ENCODE results near the gene CALCB. TPM values are rescaled to one million over a fixed set of nuclear protein-coding genes. Genes with fewer than 3 reads are reported as not detected.
A peak's percentile ranks its signal among the peaks of the same experiment; 100 is the strongest.

The CALCB gene
- total RNA-seq, 1 donor from 2014 or later = not detected

GRCh38 chr11:15109602-15110001, 36.2 kb downstream of the CALCB start:
- Mint-ChIP-seq H3K36me3 (no peaks in the 10 kb centered on the region), H3K27me3 (ENCODE audit: low read depth) (peaks cover 35% of the 10 kb centered on the region), H3K27ac (no peak overlapping the region), H3K4me1 (peaks cover 3% of the 10 kb centered on the region), H3K9me3 (no peaks in the 10 kb centered on the region), H3K4me3 (no peak overlapping the region)
- no peak for DNase-seq (ENCODE audit: low spot score in 2 of 2, unreplicated experiment in 2 of 2)
- no peak for TF ChIP-seq CTCF (IDR thresholded peaks at IDR 0.05; ENCODE audit: unreplicated experiment)

GRCh38 chr11:15111215-15111614, 37.8 kb downstream of the CALCB start:
- peaks cover 45% of the 10 kb centered on the region for H3K27me3 Mint-ChIP-seq (ENCODE audit: low read depth)
- H3K4me3 Mint-ChIP-seq = no peak overlapping the region
- no peak for TF ChIP-seq CTCF (IDR thresholded peaks at IDR 0.05; ENCODE audit: unreplicated experiment)
- no peak for DNase-seq (ENCODE audit: low spot score in 2 of 2, unreplicated experiment in 2 of 2)
- H3K4me1 Mint-ChIP-seq = peaks cover 3% of the 10 kb centered on the region
- no peaks in the 10 kb centered on the region for H3K9me3 Mint-ChIP-seq
- no peaks in the 10 kb centered on the region for H3K36me3 Mint-ChIP-seq
- H3K27ac Mint-ChIP-seq = no peak overlapping the region

- H3K27ac Mint-ChIP-seq = no peak overlapping the region
- H3K9me3 Mint-ChIP-seq = no peaks in the 10 kb centered on the region
- no peaks in the 10 kb centered on the region for H3K36me3 Mint-ChIP-seq
- H3K27me3 Mint-ChIP-seq (ENCODE audit: low read depth) = peaks cover 52% of the 10 kb centered on the region
- no peak for TF ChIP-seq CTCF (IDR thresholded peaks at IDR 0.05; ENCODE audit: unreplicated experiment)
- no peak for DNase-seq (ENCODE audit: low spot score in 2 of 2, unreplicated experiment in 2 of 2)
- peaks cover 3% of the 10 kb centered on the region for H3K4me1 Mint-ChIP-seq
- H3K4me3 Mint-ChIP-seq = no peak overlapping the region
These were observed 38.7 kb downstream of the CALCB start for GRCh38 chr11:15112131-15112541.

- H3K27ac Mint-ChIP-seq = no peak overlapping the region
- no peaks in the 10 kb centered on the region for H3K9me3 Mint-ChIP-seq
- no peak for TF ChIP-seq CTCF (IDR thresholded peaks at IDR 0.05; ENCODE audit: unreplicated experiment)
- H3K27me3 Mint-ChIP-seq (ENCODE audit: low read depth) = peaks cover 62% of the 10 kb centered on the region
- H3K4me1 Mint-ChIP-seq = peaks cover 3% of the 10 kb centered on the region
- peak overlapping the region; percentile 32 for H3K4me3 Mint-ChIP-seq
- no peaks in the 10 kb centered on the region for H3K36me3 Mint-ChIP-seq
- DNase-seq (ENCODE audit: low spot score in 2 of 2, unreplicated experiment in 2 of 2) = no peak
These were observed 40.0 kb downstream of the CALCB start for GRCh38 chr11:15113381-15113780.

- TF ChIP-seq CTCF (IDR thresholded peaks at IDR 0.05; ENCODE audit: unreplicated experiment) = no peak
- DNase-seq (ENCODE audit: low spot score in 2 of 2, unreplicated experiment in 2 of 2) = no peak
- H3K27ac Mint-ChIP-seq = no peak within 1 kb of the TSS
- peak within 1 kb of the TSS; percentile 48 for H3K4me3 Mint-ChIP-seq
- H3K9me3 Mint-ChIP-seq = no peaks in the 10 kb centered on the region
- H3K4me1 Mint-ChIP-seq = peaks cover 3% of the 10 kb centered on the region
- H3K36me3 Mint-ChIP-seq = no peaks in the 10 kb centered on the region
- H3K27me3 Mint-ChIP-seq (ENCODE audit: low read depth) = peaks cover 75% of the 10 kb centered on the region
These were observed 41.4 kb downstream of the CALCB start, which contains the start of gene INSC for GRCh38 chr11:15114501-15115475. TSS of gene INSC (plus strand) at chr11:15114923. CDS start at chr11:15149175, 34,252 bp downstream.

Data from mesothelial cell of epicardium (in vitro differentiated cells).